ENCODE results near the gene RNU6-9.

Gene RNU6-9

GRCh38 chr19:884420-885211, 8.7 kb upstream of the RNU6-9 start:
- no peak overlapping the region for H2AFZ ChIP-seq (ENCODE audit: low read depth, low read length)
- H3K4me2 ChIP-seq (ENCODE audit: low read length): no peak overlapping the region
- no peak overlapping the region for H3K4me3 ChIP-seq (ENCODE audit: low read length)
- TF ChIP-seq CTCF (IDR thresholded peaks at IDR 0.05; ENCODE audit: low read depth, low read length) (no peak), EZH2phosphoT487 (IDR thresholded peaks at IDR 0.05; ENCODE audit: low read depth) (no peak)
- H4K20me1 ChIP-seq (ENCODE audit: insufficient read depth, low read length): 0 out of 2 replicates have a peak, but pooled peaks cover 6% of the 10 kb centered on the region
- no peaks in the 10 kb centered on the region for H3K9me3 ChIP-seq (ENCODE audit: insufficient read depth, low read length)
- H3K9ac ChIP-seq (ENCODE audit: low read length): no peak overlapping the region
- H3K27ac ChIP-seq (ENCODE audit: low read length): no peak overlapping the region
- no peaks in the 10 kb centered on the region for H3K79me2 ChIP-seq (ENCODE audit: low read length)
- no peaks in the 10 kb centered on the region for H3K4me1 ChIP-seq (ENCODE audit: low read length)
- H3K27me3 ChIP-seq (ENCODE audit: low read depth, low read length): no peaks in the 10 kb centered on the region
- H3K36me3 ChIP-seq (replicated peaks; ENCODE audit: low read depth, low read length): peaks cover 63% of the 10 kb centered on the region

- H4K20me1 ChIP-seq (ENCODE audit: insufficient read depth, low read length): 0 out of 2 replicates have a peak, but pooled peaks cover 6% of the 10 kb centered on the region
- H3K79me2 ChIP-seq (ENCODE audit: low read length): no peaks in the 10 kb centered on the region
- H3K4me1 ChIP-seq (ENCODE audit: low read length): no peaks in the 10 kb centered on the region
- H3K4me2 ChIP-seq (ENCODE audit: low read length): no peak overlapping the region
- no peaks in the 10 kb centered on the region for H3K9me3 ChIP-seq (ENCODE audit: insufficient read depth, low read length)
- TF ChIP-seq CTCF (IDR thresholded peaks at IDR 0.05; ENCODE audit: low read depth, low read length) (no peak), EZH2phosphoT487 (IDR thresholded peaks at IDR 0.05; ENCODE audit: low read depth) (no peak)
- H3K27ac ChIP-seq (ENCODE audit: low read length): no peak overlapping the region
- H3K36me3 ChIP-seq (replicated peaks; ENCODE audit: low read depth, low read length): peaks cover 67% of the 10 kb centered on the region
- H3K9ac ChIP-seq (ENCODE audit: low read length): no peak overlapping the region
- H3K4me3 ChIP-seq (ENCODE audit: low read length): no peak overlapping the region
- H2AFZ ChIP-seq (ENCODE audit: low read depth, low read length): no peak overlapping the region
- no peaks in the 10 kb centered on the region for H3K27me3 ChIP-seq (ENCODE audit: low read depth, low read length)
These were observed 7.6 kb upstream of the RNU6-9 start for GRCh38 chr19:885536-886224.

GRCh38 chr19:887072-887471, 6.2 kb upstream of the RNU6-9 start:
- Histone ChIP-seq H3K4me3 (ENCODE audit: low read length) (no peak overlapping the region), H3K27ac (ENCODE audit: low read length) (no peak overlapping the region), H3K9me3 (ENCODE audit: insufficient read depth, low read length) (no peaks in the 10 kb centered on the region), H3K4me1 (ENCODE audit: low read length) (no peaks in the 10 kb centered on the region), H2AFZ (ENCODE audit: low read depth, low read length) (no peak overlapping the region), H3K27me3 (ENCODE audit: low read depth, low read length) (no peaks in the 10 kb centered on the region), H3K79me2 (ENCODE audit: low read length) (peaks cover 9% of the 10 kb centered on the region), H3K36me3 (replicated peaks; ENCODE audit: low read depth, low read length) (peaks cover 54% of the 10 kb centered on the region), H3K9ac (ENCODE audit: low read length) (no peak overlapping the region), H4K20me1 (ENCODE audit: insufficient read depth, low read length) (no peaks in the 10 kb centered on the region), H3K4me2 (ENCODE audit: low read length) (no peak overlapping the region)
- TF ChIP-seq EZH2phosphoT487 (IDR thresholded peaks at IDR 0.05; ENCODE audit: low read depth): no peak

GRCh38 chr19:887599-887998, 5.7 kb upstream of the RNU6-9 start:
- Histone ChIP-seq H3K4me3 (ENCODE audit: low read length) (no peak overlapping the region), H3K79me2 (ENCODE audit: low read length) (peaks cover 14% of the 10 kb centered on the region), H3K9ac (ENCODE audit: low read length) (no peak overlapping the region), H3K4me2 (ENCODE audit: low read length) (no peak overlapping the region), H3K27ac (ENCODE audit: low read length) (no peak overlapping the region), H3K4me1 (ENCODE audit: low read length) (no peaks in the 10 kb centered on the region), H4K20me1 (ENCODE audit: insufficient read depth, low read length) (no peaks in the 10 kb centered on the region), H3K36me3 (replicated peaks; ENCODE audit: low read depth, low read length) (peaks cover 49% of the 10 kb centered on the region), H3K9me3 (ENCODE audit: insufficient read depth, low read length) (no peaks in the 10 kb centered on the region), H2AFZ (ENCODE audit: low read depth, low read length) (no peak overlapping the region), H3K27me3 (ENCODE audit: low read depth, low read length) (no peaks in the 10 kb centered on the region)
- no peak for TF ChIP-seq EZH2phosphoT487 (IDR thresholded peaks at IDR 0.05; ENCODE audit: low read depth)
- TF ChIP-seq CTCF (IDR thresholded peaks at IDR 0.05; ENCODE audit: low read depth, low read length): no peak

Measured in OCI-LY3 (cell line).